Measurements from ENCODE around the gene OTX2. TPM values are rescaled to one million over a fixed set of nuclear protein-coding genes. Genes with fewer than 3 reads are reported as not detected.

Gene OTX2
- total and polyA plus RNA-seq, 2 of the 13 experiments (the other 11 are each of a cell fraction or from before 2014, with no cell fraction given) = not detected

DNA sequence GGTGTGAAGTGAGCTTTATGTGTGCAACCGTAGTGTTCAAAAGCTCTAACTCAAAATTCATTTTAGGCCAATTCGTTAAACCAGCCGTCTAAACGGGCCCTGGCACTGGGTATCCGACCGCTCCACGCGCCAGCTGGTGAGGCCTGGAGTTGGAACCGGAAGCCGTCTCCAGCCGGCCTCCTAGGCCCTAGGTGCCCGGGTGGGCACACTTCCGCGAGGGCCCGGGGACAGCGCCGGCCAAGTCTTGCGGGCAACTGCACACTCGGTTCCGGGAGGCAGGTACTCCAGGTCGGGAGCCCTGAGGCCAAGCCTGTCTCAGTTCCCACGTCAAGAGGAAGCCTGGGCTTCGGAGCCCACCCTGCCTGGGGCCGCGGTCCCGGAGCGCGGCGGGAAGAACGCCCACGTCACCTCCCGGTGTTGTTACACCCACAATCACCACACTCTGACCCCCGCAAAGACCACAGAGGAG, 16.2 kb downstream of the OTX2 start:
- CTCF ChIA-PET (ENCODE audit: low intra/inter-chr PET ratio, low total read pairs) = no interaction called here

More for the DNA sequence above, 16.2 kb downstream of the OTX2 start:
- DNase-seq (ENCODE audit: low spot score) = no peak
- no peaks in the 10 kb centered on the region for H4K20me1 ChIP-seq (ENCODE audit: insufficient read depth, low read length)
- no peak for FAIRE-seq
- no TSS peak for BruUV-seq (replicated peaks)
- TF ChIP-seq, protein P1, sequence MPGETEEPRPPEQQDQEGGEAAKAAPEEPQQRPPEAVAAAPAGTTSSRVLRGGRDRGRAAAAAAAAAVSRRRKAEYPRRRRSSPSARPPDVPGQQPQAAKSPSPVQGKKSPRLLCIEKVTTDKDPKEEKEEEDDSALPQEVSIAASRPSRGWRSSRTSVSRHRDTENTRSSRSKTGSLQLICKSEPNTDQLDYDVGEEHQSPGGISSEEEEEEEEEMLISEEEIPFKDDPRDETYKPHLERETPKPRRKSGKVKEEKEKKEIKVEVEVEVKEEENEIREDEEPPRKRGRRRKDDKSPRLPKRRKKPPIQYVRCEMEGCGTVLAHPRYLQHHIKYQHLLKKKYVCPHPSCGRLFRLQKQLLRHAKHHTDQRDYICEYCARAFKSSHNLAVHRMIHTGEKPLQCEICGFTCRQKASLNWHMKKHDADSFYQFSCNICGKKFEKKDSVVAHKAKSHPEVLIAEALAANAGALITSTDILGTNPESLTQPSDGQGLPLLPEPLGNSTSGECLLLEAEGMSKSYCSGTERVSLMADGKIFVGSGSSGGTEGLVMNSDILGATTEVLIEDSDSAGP (CRISPR knock-in tag; IDR thresholded peaks at IDR 0.05; ENCODE audit: borderline replicate concordance) = no peak
- TF ChIP-seq ZMYM4 (CRISPR knock-in tag; IDR thresholded peaks at IDR 0.05) (no peak), RXRB (CRISPR knock-in tag; IDR thresholded peaks at IDR 0.05; ENCODE audit: borderline replicate concordance) (no peak), ZFP82 (CRISPR knock-in tag; IDR thresholded peaks at IDR 0.05; ENCODE audit: borderline replicate concordance) (no peak), PHF21A (CRISPR knock-in tag; IDR thresholded peaks at IDR 0.05) (no peak), ZNF670 (CRISPR knock-in tag; IDR thresholded peaks at IDR 0.05; ENCODE audit: borderline replicate concordance) (no peak), ZNF552 (CRISPR knock-in tag; IDR thresholded peaks at IDR 0.05; ENCODE audit: borderline replicate concordance) (no peak), HHEX (CRISPR knock-in tag; IDR thresholded peaks at IDR 0.05) (no peak), PAF1 (CRISPR knock-in tag; IDR thresholded peaks at IDR 0.05) (no peak)
- TF ChIP-seq, protein P2, sequence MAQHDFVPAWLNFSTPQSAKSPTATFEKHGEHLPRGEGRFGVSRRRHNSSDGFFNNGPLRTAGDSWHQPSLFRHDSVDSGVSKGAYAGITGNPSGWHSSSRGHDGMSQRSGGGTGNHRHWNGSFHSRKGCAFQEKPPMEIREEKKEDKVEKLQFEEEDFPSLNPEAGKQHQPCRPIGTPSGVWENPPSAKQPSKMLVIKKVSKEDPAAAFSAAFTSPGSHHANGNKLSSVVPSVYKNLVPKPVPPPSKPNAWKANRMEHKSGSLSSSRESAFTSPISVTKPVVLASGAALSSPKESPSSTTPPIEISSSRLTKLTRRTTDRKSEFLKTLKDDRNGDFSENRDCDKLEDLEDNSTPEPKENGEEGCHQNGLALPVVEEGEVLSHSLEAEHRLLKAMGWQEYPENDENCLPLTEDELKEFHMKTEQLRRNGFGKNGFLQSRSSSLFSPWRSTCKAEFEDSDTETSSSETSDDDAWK (CRISPR knock-in tag; IDR thresholded peaks at IDR 0.05) = no peak
- TF ChIP-seq, protein P3, sequence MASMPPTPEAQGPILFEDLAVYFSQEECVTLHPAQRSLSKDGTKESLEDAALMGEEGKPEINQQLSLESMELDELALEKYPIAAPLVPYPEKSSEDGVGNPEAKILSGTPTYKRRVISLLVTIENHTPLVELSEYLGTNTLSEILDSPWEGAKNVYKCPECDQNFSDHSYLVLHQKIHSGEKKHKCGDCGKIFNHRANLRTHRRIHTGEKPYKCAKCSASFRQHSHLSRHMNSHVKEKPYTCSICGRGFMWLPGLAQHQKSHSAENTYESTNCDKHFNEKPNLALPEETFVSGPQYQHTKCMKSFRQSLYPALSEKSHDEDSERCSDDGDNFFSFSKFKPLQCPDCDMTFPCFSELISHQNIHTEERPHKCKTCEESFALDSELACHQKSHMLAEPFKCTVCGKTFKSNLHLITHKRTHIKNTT (CRISPR knock-in tag; IDR thresholded peaks at IDR 0.05) = no peak
- TF ChIP-seq, protein P4, sequence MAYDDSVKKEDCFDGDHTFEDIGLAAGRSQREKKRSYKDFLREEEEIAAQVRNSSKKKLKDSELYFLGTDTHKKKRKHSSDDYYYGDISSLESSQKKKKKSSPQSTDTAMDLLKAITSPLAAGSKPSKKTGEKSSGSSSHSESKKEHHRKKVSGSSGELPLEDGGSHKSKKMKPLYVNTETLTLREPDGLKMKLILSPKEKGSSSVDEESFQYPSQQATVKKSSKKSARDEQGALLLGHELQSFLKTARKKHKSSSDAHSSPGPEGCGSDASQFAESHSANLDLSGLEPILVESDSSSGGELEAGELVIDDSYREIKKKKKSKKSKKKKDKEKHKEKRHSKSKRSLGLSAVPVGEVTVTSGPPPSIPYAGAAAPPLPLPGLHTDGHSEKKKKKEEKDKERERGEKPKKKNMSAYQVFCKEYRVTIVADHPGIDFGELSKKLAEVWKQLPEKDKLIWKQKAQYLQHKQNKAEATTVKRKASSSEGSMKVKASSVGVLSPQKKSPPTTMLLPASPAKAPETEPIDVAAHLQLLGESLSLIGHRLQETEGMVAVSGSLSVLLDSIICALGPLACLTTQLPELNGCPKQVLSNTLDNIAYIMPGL (CRISPR knock-in tag; IDR thresholded peaks at IDR 0.05; ENCODE audit: borderline replicate concordance in 1 of 2, low read depth in 1 of 2) = no peak
- TF ChIP-seq, protein P5, sequence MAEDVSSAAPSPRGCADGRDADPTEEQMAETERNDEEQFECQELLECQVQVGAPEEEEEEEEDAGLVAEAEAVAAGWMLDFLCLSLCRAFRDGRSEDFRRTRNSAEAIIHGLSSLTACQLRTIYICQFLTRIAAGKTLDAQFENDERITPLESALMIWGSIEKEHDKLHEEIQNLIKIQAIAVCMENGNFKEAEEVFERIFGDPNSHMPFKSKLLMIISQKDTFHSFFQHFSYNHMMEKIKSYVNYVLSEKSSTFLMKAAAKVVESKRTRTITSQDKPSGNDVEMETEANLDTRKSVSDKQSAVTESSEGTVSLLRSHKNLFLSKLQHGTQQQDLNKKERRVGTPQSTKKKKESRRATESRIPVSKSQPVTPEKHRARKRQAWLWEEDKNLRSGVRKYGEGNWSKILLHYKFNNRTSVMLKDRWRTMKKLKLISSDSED (CRISPR knock-in tag; IDR thresholded peaks at IDR 0.05) = no peak
- H3K4me3 ChIP-seq (replicated peaks in 1 of 3; ENCODE audit: insufficient read depth in 1 of 3, low read depth in 2 of 3, low read length in 3 of 3) = no peak overlapping the region
- H3K27ac ChIP-seq (ENCODE audit: extremely low read length, insufficient read depth, low read length) = no peak overlapping the region
- no peaks in the 10 kb centered on the region for H3K36me3 ChIP-seq (replicated peaks in 1 of 2; ENCODE audit: control insufficient read depth in 1 of 2, insufficient read depth in 2 of 2, low read length in 2 of 2)
- 52% methylated on average over 7 of the region's 33 CpGs for WGBS (ENCODE audit: low lambda C conversion rate)
- intact Hi-C loops (cut with micrococcal nuclease; ENCODE audit: unreplicated experiment) = no loop called here
- H3K4me2 ChIP-seq (ENCODE audit: low read depth, low read length) = no peak overlapping the region
- H2AFZ ChIP-seq (ENCODE audit: low read length) = no peak overlapping the region
- H3K4me1 ChIP-seq (ENCODE audit: insufficient read depth, low read length) = no peaks in the 10 kb centered on the region
- no peaks in the 10 kb centered on the region for H3K9me3 ChIP-seq (ENCODE audit: low read length)
- no peak for ATAC-seq
- H3K9ac ChIP-seq (ENCODE audit: insufficient read depth, low read depth, low read length) = no peak overlapping the region
- H3K27me3 ChIP-seq (ENCODE audit: control insufficient read depth in 1 of 2, insufficient read depth in 2 of 2, low read length in 2 of 2) = peaks cover 0 to 37% of the 10 kb centered on the region in 2 experiments; a peak in 4 of 5 replicates
- no peaks in the 10 kb centered on the region for H3K79me2 ChIP-seq (ENCODE audit: insufficient read depth, low read length)
- in situ Hi-C loops (cut with HindIII; ENCODE audit: extremely low pct_ligation_motif_present, low pct_unique_long_range_greater_than_20kb) = no loop called here
- POLR2A ChIA-PET = no interaction called here

Measured in HepG2 (cell line).